ENCODE results near the gene HHEX.
"Not testable (repeated sequence)": the region's sequence is repeated elsewhere in the genome, so short reads cannot be mapped to it uniquely, and the experiment has no call there.

The HHEX gene

GRCh38 chr10:92644921-92645320 lies 44.8 kb upstream of the HHEX start:
- no peak for ATAC-seq
- no peak for TF ChIP-seq ZFP3 (CRISPR knock-in tag; IDR thresholded peaks at IDR 0.05)
- no peak for TF ChIP-seq TCF4 (CRISPR knock-in tag; IDR thresholded peaks at IDR 0.05; ENCODE audit: borderline replicate concordance)
- TF ChIP-seq, protein P1, sequence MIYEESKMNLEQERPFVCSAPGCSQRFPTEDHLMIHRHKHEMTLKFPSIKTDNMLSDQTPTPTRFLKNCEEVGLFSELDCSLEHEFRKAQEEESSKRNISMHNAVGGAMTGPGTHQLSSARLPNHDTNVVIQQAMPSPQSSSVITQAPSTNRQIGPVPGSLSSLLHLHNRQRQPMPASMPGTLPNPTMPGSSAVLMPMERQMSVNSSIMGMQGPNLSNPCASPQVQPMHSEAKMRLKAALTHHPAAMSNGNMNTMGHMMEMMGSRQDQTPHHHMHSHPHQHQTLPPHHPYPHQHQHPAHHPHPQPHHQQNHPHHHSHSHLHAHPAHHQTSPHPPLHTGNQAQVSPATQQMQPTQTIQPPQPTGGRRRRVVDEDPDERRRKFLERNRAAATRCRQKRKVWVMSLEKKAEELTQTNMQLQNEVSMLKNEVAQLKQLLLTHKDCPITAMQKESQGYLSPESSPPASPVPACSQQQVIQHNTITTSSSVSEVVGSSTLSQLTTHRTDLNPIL (CRISPR knock-in tag; IDR thresholded peaks at IDR 0.05; ENCODE audit: low read depth): no peak
- TF ChIP-seq ZFP30 (CRISPR knock-in tag; IDR thresholded peaks at IDR 0.05): no peak
- TF ChIP-seq CSRNP3 (CRISPR knock-in tag; IDR thresholded peaks at IDR 0.05): no peak
- TF ChIP-seq, protein P2, sequence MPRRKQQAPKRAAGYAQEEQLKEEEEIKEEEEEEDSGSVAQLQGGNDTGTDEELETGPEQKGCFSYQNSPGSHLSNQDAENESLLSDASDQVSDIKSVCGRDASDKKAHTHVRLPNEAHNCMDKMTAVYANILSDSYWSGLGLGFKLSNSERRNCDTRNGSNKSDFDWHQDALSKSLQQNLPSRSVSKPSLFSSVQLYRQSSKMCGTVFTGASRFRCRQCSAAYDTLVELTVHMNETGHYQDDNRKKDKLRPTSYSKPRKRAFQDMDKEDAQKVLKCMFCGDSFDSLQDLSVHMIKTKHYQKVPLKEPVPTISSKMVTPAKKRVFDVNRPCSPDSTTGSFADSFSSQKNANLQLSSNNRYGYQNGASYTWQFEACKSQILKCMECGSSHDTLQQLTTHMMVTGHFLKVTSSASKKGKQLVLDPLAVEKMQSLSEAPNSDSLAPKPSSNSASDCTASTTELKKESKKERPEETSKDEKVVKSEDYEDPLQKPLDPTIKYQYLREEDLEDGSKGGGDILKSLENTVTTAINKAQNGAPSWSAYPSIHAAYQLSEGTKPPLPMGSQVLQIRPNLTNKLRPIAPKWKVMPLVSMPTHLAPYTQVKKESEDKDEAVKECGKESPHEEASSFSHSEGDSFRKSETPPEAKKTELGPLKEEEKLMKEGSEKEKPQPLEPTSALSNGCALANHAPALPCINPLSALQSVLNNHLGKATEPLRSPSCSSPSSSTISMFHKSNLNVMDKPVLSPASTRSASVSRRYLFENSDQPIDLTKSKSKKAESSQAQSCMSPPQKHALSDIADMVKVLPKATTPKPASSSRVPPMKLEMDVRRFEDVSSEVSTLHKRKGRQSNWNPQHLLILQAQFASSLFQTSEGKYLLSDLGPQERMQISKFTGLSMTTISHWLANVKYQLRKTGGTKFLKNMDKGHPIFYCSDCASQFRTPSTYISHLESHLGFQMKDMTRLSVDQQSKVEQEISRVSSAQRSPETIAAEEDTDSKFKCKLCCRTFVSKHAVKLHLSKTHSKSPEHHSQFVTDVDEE (CRISPR knock-in tag; IDR thresholded peaks at IDR 0.05): no peak
- TF ChIP-seq, protein P3, sequence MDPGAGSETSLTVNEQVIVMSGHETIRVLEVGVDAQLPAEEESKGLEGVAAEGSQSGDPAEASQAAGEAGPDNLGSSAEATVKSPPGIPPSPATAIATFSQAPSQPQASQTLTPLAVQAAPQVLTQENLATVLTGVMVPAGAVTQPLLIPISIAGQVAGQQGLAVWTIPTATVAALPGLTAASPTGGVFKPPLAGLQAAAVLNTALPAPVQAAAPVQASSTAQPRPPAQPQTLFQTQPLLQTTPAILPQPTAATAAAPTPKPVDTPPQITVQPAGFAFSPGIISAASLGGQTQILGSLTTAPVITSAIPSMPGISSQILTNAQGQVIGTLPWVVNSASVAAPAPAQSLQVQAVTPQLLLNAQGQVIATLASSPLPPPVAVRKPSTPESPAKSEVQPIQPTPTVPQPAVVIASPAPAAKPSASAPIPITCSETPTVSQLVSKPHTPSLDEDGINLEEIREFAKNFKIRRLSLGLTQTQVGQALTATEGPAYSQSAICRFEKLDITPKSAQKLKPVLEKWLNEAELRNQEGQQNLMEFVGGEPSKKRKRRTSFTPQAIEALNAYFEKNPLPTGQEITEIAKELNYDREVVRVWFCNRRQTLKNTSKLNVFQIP (CRISPR knock-in tag; IDR thresholded peaks at IDR 0.05; ENCODE audit: borderline replicate concordance, low read depth): no peak
- no peak for TF ChIP-seq ESRRG (CRISPR knock-in tag; IDR thresholded peaks at IDR 0.05)
- TF ChIP-seq SNAI2 (CRISPR knock-in tag; IDR thresholded peaks at IDR 0.05): no peak

DNA sequence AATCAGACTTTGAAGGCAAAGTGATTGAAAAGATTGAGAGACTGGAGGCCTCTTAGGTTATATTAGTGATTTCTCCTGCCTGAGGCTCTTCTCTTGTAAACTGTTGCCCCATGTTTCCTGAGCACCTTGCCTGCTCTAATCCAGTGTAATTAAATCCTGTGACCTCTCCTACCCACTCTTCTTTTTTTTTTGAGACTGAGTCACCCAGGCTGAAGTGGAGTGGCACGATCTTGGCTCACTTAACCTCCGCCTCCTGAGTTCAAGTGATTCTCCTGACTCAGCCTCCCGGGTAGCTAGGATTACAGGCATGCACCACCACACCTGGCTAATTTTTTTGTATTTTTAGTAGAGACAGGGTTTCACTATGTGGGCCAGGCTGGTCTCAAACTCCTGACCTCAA lies 38.9 kb upstream of the HHEX start:
- not testable (repeated sequence) for ATAC-seq

- TF ChIP-seq ZNF70 (CRISPR knock-in tag; IDR thresholded peaks at IDR 0.05): no peak
- TF ChIP-seq, protein P2 (CRISPR knock-in tag; IDR thresholded peaks at IDR 0.05): no peak
- no peak for TF ChIP-seq RARB (CRISPR knock-in tag; IDR thresholded peaks at IDR 0.05)
- TF ChIP-seq, protein P1 (CRISPR knock-in tag; IDR thresholded peaks at IDR 0.05; ENCODE audit: low read depth): no peak
- TF ChIP-seq, protein P3 (CRISPR knock-in tag; IDR thresholded peaks at IDR 0.05; ENCODE audit: borderline replicate concordance, low read depth): no peak
- TF ChIP-seq BACH2 (CRISPR knock-in tag; IDR thresholded peaks at IDR 0.05; ENCODE audit: borderline replicate concordance): no peak
- no peak for TF ChIP-seq TOX (CRISPR knock-in tag; IDR thresholded peaks at IDR 0.05; ENCODE audit: borderline replicate concordance)
- no peak for TF ChIP-seq ESRRG (CRISPR knock-in tag; IDR thresholded peaks at IDR 0.05)
- TF ChIP-seq CSDC2 (CRISPR knock-in tag; IDR thresholded peaks at IDR 0.05): no peak
- TF ChIP-seq SNAI2 (CRISPR knock-in tag; IDR thresholded peaks at IDR 0.05): no peak
- TF ChIP-seq OSR1 (CRISPR knock-in tag; IDR thresholded peaks at IDR 0.05): no peak
- TF ChIP-seq PATZ1 (CRISPR knock-in tag; IDR thresholded peaks at IDR 0.05; ENCODE audit: borderline replicate concordance): no peak
- TF ChIP-seq ZNF565 (CRISPR knock-in tag; conservative IDR thresholded peaks at IDR 0.05; ENCODE audit: low read depth): no peak
- TF ChIP-seq CSRNP3 (CRISPR knock-in tag; IDR thresholded peaks at IDR 0.05): no peak
- TF ChIP-seq ZFP3 (CRISPR knock-in tag; IDR thresholded peaks at IDR 0.05): no peak
- ATAC-seq: no peak
These were observed 34.3 kb upstream of the HHEX start for GRCh38 chr10:92655426-92655825.
